CD1c-positive myeloid dendritic cell (primary cell): Measurements from ENCODE around the gene CDK14.
"Not testable (repeated sequence)": the region's sequence is repeated elsewhere in the genome, so short reads cannot be mapped to it uniquely, and the experiment has no call there.

ENCODE experiments used
- DNase-seq: peaks from one replicate; pipeline ENCODE4 v3.0.0-alpha.2; 2016; ENCODE audit errors: extremely low spot score

Gene CDK14

DNA sequence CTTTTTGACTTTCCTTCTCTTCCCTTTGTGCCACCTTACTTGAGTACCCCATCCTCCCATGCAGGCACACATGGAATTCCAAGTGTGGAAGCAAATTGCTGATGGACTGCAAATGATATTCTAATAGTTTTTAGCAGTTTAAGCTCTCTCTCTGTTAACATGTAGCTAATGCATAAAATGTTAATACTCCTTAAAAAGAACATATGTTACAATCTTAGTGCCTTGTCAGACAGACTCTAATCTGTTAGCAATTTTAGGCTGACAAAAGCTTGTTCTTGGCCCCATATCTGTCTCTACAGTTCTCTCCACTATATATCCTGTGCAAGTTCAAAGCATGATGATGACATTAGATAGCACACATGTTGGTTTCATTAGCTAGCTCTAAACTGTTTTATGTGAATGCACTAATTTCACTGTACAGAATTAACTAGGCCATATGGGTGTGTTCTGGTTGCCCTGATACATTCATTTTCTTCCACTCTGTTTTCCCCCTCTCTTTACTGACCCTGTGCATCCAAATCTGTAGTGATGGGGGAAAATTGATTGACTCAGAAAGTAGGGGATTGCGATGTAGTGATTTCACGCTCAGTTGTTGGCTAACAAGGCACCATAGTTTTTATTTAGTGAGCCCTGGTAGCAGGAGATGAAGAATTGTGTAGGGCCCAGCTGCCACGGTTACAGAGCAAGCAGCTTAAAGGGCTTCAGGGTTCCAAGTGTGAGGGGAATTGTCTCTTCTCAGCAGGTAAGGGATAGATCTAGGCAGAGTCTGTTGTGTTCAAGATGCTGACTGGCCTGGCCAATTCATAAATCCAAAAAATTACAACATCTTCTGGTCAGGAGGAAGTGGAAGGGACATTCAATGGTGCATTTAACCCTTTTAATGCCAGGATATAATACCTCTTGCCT is 553.5 kb downstream of the CDK14 start:
- DNase-seq, result no peak

DNA sequence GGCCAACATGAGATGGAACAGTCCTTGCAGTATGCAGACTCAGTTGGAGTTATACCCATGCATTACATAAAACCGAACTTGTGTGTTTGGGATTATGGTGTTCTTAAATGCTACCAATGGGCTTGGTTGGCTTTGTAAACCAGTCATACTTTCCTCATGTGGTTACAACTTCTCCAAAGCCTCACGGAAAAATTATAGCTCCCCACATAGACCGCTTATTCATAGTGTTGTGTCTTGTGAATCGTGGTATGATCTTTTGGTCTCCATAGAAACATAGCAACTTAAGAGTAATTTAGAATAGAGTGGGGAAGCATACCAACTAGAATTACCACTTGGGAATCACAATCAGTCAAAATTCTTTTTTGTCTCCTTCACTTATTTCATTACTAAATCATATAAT is 555.8 kb downstream of the CDK14 start:
- no peak for DNase-seq

DNA sequence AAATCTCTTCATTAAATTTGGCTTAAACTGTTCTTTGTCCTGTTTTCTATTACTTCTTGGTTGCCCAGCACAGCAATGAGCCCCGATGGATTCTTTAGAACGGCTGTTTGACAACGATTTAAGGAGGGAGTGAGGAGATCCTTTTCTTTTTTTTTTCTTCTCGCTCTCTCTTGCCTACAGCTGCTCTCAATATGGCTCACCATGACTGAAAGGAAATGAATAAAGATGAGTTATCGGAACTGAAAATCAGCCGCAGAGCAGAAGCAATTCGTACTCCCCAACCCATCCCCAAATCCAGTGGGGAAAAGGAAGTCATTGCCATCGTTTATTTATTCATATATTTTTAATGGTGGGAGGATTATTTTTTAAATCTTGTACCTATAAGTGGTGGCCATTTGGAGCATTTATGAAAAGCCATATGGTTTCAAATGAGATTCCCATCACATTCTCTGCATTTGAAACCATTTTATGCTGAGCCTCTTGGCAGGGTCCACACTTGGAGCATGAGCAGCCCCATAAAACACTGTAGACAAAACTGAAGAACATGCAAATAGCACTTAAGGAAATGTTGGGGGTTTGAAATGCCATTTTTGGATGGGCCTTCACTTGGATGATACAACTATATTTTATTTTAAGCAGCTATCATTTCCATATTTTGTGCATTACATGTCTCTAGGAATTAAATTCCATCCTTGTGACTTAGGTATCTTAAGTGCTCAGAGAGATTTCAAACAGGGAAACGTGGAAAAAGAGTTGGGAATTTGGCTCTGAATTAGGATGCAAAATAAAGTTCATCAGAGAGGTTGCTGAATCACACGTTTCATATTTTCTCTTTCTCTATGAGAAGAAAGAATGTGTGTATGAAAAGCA is 560.4 kb downstream of the CDK14 start:
- no peak for DNase-seq

GRCh38 chr7:91157579-91158320 is 561.6 kb downstream of the CDK14 start:
- DNase-seq, result no peak

- peak; percentile 31 for DNase-seq
Observed at GRCh38 chr7:91162436-91162835, 566.3 kb downstream of the CDK14 start.

DNA sequence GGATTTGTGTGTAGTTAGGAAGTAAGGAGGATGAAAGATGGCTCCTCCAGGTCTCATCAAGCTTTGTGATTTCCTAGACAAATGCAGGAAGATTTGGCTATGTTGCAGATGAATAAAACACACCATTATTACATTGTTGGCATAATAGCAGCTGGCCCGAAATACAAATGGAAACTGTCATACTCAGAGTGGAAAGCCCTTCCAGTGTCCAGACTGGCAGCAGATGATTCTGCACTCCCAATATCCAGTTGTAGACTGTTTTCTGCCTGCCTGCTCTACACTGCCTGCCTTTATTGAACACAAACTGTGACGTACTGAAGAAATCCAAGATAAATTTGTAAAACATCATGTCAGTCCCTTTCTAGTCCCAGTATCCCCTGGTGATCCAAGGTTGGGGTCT is 568.4 kb downstream of the CDK14 start:
- no peak for DNase-seq

DNA sequence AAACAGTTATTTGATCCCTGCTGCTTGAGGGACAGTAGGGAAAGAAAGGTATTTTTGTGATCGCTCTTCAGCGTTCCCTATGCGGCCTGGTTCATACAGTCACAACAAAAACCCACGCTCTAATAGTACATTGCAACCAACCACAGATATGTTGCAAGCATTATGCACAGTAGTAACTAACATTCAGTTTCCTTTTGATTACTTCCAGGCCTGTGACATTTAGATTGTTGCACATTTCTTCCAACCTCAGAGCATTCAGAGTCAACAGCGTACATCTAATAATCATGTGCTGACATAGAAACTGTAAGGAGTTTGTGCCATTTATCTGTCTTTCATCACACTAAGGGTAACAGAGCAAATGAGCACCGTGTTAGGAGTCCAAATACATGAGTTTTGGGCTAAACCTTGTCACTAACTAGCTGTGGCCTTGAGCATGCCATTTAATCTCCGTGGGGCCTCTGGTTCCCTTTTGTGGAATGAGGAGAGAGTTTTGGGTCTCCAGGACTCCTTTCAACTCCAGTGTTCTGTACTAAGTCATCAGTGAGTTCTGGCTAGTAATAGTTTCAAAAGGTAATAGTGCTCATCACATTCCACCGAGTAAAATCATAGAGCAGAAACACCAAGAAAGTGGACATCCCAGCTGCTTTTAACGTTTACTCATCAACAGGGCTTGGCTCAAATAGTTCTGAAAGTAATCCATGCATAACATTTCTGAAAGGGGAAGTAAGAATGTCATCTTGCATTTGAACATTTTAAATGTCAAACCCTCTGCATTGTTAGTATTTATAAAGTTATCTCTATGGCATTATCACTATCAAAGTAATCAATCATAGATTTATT is 569.1 kb downstream of the CDK14 start:
- DNase-seq, result peak; percentile 73

GRCh38 chr7:91165846-91166230 is 569.7 kb downstream of the CDK14 start:
- DNase-seq, result peak; percentile 7

DNA sequence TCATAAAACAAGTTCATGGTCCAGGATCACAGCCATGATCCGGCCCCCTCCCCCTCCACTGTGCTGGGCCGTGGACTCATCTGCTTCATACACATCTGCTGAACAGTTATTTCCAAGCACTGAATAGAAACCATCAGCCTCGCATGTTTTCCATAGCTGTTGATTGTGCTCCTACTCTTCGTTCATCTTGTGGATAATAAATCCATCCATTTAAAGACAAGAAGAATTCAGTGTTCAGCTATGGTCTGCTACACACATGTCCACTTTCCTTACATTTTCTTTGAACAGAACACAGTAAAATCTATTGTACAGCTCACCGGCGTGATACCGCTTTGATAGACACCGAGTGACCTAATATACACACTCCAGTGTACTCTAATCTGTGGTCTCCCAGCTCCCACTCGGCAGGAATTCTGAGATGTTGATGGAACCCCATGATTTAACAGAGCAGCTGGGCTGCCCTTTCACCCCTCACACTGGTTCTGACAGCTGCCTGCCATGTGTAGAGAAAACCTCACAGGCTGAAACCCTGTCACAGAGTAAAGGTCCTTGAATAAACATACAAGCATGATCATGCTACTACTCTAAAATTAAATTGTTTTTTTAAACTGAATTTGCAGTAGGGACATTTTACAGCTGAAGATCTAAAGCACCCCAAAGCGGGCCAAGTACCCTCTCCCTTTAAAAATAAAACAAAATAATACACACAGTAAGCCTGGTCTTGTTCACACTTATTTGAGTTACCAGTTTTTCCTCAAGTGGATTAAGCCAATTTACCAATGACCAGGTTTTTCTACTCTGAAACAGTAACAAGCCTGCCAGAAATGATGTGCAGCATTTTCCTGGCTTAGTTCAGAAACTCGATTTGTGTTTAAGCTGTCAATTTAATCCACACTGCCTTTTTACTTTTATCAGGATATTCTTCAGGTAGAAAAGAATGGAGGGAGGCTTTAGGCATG is 573.0 kb downstream of the CDK14 start:
- no peak for DNase-seq

GRCh38 chr7:91169830-91170191 is 573.7 kb downstream of the CDK14 start:
- no peak for DNase-seq

DNA sequence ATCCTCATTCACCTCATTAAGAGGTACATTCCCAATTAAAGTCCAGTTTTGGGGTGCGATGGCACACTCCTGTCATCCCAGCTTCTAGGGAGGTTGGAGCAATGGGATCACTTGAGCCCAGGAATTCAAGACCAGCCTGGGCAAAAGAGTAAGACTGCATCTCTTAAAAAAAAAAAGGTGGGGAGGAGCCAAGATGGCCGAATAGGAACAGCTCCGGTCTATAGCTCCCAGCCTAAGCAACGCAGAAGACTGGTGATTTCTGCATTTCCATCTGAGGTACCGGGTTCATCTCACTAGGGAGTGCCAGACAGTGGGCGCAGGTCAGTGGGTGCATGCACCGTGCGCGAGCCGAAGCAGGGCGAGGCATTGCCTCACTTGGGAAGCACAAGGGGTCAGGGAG is 577.1 kb downstream of the CDK14 start:
- DNase-seq, result not testable (repeated sequence)

GRCh38 chr7:91180746-91181145 is 584.6 kb downstream of the CDK14 start:
- DNase-seq, result peak; percentile 12

DNA sequence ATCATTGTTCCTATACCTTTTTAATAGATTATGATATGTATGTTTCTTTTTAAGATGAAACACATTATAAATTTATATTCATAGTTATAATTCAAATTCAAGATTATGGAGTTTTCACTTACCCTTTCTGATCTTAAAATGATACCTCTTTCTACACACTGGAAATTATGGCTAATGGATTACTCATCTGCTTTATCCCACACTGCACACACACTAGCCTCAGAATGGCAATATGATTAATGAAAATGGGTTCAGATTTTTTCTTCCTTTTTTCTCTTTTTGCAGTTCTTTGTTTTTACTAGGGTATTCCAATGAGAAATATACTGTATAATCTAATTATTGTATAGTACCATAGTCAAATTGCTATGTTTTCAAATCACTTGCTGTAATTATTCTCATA is 585.8 kb downstream of the CDK14 start:
- no peak for DNase-seq

DNA sequence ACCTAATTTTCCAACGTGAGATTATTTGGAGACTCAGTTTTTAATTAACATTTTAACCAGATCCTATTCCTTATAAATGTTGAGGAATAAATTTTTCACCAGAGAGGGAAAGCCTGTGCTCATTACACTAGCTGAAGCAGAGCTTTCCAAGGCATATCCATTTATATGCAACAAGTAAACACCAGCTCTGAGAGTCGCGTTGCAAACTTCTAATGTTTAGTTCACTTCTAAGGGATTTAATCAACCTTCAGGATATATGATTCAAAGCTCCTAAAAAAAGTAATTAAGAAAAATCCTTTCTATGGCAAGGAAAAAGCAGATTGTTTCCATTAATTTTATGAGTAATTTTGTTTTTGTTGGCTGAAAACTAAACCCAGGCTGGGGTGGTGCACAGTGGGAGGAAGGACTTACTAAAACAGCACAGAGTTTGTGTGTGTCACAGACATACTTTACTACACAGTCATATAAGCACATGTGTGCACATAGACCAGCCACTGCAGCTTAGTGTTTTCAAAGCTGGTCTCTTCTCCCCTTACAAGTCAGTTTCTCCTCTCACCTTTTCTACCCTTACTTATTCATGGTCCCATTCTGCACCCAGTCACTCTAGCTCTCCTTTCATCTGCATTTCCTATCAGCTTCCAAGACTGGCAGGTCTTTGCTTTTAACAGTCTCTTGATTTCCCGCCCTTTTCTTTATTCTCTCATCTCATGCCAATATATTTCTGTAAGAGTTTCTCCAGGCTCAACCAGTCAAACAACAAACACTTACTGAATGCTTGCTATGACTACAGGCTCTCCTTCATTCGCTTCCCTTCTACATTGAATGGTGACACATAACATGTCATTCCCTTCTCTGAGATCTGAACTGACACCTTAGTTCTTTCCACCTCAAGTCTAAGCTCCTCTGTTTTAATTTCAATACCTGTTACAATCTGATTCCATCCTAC is 587.0 kb downstream of the CDK14 start:
- no peak for DNase-seq

DNA sequence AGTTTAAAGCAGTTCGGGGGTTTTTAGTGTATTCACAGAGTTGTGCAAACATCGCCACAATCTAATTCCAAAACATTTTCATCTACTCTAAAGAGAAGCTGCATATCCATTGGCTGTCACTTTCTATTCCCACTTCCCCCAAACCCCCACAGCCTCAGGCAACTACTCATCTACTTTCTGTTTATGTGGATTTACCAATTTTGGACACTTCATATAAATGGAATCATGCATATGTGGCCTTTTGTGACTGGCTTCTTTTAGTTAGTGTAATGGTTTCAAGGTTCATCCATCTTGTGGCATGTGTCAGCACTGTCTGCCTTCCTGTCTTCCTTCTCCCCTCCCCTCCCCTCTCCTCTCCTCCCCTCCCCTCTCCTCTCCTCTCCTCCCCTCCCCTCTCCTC is 589.6 kb downstream of the CDK14 start:
- DNase-seq, result no peak

DNA sequence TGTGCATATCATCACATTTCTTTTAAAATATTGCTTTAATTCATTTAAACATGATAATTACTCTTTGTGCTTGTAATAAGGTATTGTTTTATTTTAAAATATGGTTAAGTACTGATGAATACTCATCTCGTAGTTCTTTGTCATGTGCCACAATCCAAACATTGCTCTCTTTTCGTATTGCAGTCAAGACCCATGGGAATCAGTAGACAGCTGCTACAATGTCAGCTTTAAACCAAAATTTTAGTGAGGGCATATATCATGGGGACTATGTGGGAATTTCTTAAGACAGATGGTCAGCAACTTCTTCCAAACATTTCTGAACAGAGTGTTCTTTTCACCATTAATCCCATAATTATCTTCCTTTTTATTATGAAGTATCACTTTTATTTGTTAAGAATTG is 590.9 kb downstream of the CDK14 start:
- DNase-seq, result no peak

DNA sequence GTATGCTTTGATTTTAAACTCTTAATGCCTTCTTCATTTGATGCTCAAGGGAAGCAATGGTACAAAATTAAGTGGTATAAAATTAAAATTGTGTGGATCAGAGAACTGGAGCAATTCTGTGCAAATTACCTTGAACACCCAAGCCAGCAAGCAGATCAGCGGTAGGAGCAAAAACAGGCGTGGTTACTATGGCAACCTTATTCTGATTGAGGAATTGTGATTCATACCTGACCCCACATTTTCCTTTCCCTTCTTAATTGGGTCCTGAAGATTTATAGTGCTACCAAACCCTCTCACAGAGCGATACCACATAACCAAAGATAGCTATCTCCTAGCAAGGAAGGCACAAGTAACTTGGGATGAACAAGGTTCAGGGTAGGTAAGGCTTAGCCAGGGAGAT is 595.6 kb downstream of the CDK14 start:
- DNase-seq, result no peak

GRCh38 chr7:91193141-91193540 is 597.0 kb downstream of the CDK14 start:
- DNase-seq, result no peak

- no peak for DNase-seq
Observed at GRCh38 chr7:91194841-91195240, 598.7 kb downstream of the CDK14 start.
